ENCODE data around the gene ASIC2.

Gene ASIC2

DNA sequence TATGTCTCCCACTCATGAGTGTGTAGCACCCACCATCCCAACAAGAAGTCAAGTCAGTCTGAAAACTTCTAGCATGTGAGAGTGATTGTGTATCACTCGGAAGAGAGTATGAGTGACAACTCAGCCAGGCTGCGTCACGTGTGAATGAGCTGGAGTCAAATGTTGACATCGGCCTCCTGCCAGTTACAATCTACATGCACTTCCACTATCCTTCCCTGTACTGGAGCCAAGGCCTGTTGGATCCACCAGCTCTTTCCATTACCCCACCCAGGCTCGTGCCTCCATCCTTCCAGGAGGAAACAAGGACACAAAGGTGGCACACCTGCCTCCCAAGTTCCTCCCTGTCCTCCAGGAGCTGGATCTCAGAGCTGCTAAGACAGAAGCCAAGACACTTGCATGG, 64.5 kb downstream of the ASIC2 start:
- Histone ChIP-seq H2AFZ (ENCODE audit: low read length) (no peak overlapping the region), H3K14ac (ENCODE audit: low read length) (no peak overlapping the region), H2BK5ac (ENCODE audit: low read length) (no peak overlapping the region), H3K4me3 (ENCODE audit: low read length in 2 of 2) (no peak overlapping the region), H3K18ac (ENCODE audit: low read length) (no peak overlapping the region), H2BK15ac (ENCODE audit: low read length) (no peak overlapping the region), H3K4me2 (ENCODE audit: insufficient read depth, low read length, poor library complexity, severe bottlenecking) (no peak overlapping the region), H3K27ac (replicated peaks; ENCODE audit: low read length) (no peak overlapping the region), H3K36me3 (replicated peaks in 1 of 2; ENCODE audit: control insufficient read depth in 2 of 2, insufficient read depth in 2 of 2, low read length in 2 of 2) (no peaks in the 10 kb centered on the region), H3K4ac (ENCODE audit: low read length) (no peak overlapping the region), H4K8ac (ENCODE audit: low read depth, low read length) (no peak overlapping the region), H2BK12ac (ENCODE audit: low read length) (no peak overlapping the region), H3K9me3 (replicated peaks in 1 of 2; ENCODE audit: control insufficient read depth in 2 of 2, insufficient read depth in 1 of 2, low read depth in 1 of 2, low read length in 2 of 2) (no peaks in the 10 kb centered on the region), H4K91ac (ENCODE audit: low read depth, low read length, poor library complexity) (no peak overlapping the region), H3K9ac (ENCODE audit: low read depth, low read length, poor library complexity) (no peak overlapping the region), H2AK5ac (ENCODE audit: low read depth, low read length) (no peak overlapping the region), H3K4me1 (ENCODE audit: control insufficient read depth in 2 of 2, insufficient read depth in 1 of 2, low read depth in 1 of 2, low read length in 2 of 2) (peaks cover 0 to 2% of the 10 kb centered on the region in 2 donors), H3K23ac (ENCODE audit: low read depth, low read length, poor library complexity) (no peak overlapping the region), H3K79me1 (ENCODE audit: low read depth, low read length) (no peaks in the 10 kb centered on the region), H3K27me3 (ENCODE audit: control insufficient read depth in 3 of 3, insufficient read depth in 3 of 3, low read depth in 1 of 3, low read length in 3 of 3) (no peaks in the 10 kb centered on the region), H2BK120ac (ENCODE audit: low read depth, low read length) (no peak overlapping the region)
- DNase-seq (ENCODE audit: low spot score), result no peak
- no CpG with 5 or more reads among the region's 5 CpGs for WGBS, 2 donors (ENCODE audit: extremely low coverage in 2 of 2, insufficient read length in 2 of 2, insufficient replicate concordance in 1 of 2)

GRCh38 chr17:33227911-33228310, 65.2 kb downstream of the ASIC2 start:
- Histone ChIP-seq H2AK5ac (ENCODE audit: low read depth, low read length) (no peak overlapping the region), H3K27ac (replicated peaks; ENCODE audit: low read length) (no peak overlapping the region), H3K14ac (ENCODE audit: low read length) (no peak overlapping the region), H3K9me3 (replicated peaks in 1 of 2; ENCODE audit: control insufficient read depth in 2 of 2, insufficient read depth in 1 of 2, low read depth in 1 of 2, low read length in 2 of 2) (no peaks in the 10 kb centered on the region), H3K9ac (ENCODE audit: low read depth, low read length, poor library complexity) (no peak overlapping the region), H3K4me3 (ENCODE audit: low read length in 2 of 2) (no peak overlapping the region), H3K4me1 (ENCODE audit: control insufficient read depth in 2 of 2, insufficient read depth in 1 of 2, low read depth in 1 of 2, low read length in 2 of 2) (peaks cover 0 to 1% of the 10 kb centered on the region in 2 donors), H3K4ac (ENCODE audit: low read length) (no peak overlapping the region), H3K18ac (ENCODE audit: low read length) (no peak overlapping the region), H2BK15ac (ENCODE audit: low read length) (no peak overlapping the region), H2AFZ (ENCODE audit: low read length) (no peak overlapping the region), H4K91ac (ENCODE audit: low read depth, low read length, poor library complexity) (no peak overlapping the region), H4K8ac (ENCODE audit: low read depth, low read length) (no peak overlapping the region), H2BK5ac (ENCODE audit: low read length) (no peak overlapping the region), H2BK12ac (ENCODE audit: low read length) (no peak overlapping the region), H3K79me1 (ENCODE audit: low read depth, low read length) (no peaks in the 10 kb centered on the region), H2BK120ac (ENCODE audit: low read depth, low read length) (no peak overlapping the region), H3K4me2 (ENCODE audit: insufficient read depth, low read length, poor library complexity, severe bottlenecking) (no peak overlapping the region), H3K36me3 (replicated peaks in 1 of 2; ENCODE audit: control insufficient read depth in 2 of 2, insufficient read depth in 2 of 2, low read length in 2 of 2) (no peaks in the 10 kb centered on the region), H3K23ac (ENCODE audit: low read depth, low read length, poor library complexity) (no peak overlapping the region), H3K27me3 (ENCODE audit: control insufficient read depth in 3 of 3, insufficient read depth in 3 of 3, low read depth in 1 of 3, low read length in 3 of 3) (no peaks in the 10 kb centered on the region)
- no peak for DNase-seq (ENCODE audit: low spot score)
- no CpG with 5 or more reads among the region's 3 CpGs for WGBS, 2 donors (ENCODE audit: extremely low coverage in 2 of 2, insufficient read length in 2 of 2, insufficient replicate concordance in 1 of 2)

DNA sequence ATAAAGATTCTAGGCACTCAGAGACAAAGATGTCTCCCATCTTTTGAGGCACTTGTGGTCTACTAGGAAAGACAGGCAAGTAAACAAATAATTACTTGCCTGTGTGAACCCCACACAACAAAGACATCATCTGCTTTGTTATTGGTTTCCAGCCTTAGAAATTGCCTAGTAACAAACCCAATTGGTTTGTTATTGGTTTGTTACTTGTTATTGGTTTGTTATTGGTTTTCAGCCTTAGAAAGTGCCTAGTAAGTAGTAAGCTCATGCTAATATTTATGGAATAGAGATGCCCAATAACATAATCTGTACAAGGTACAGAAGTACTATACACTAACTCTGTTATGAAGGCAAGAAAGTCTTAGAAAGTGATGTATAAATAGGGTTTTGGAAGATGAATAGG, 67.1 kb downstream of the ASIC2 start:
- no peak overlapping the region for H2AK5ac ChIP-seq (ENCODE audit: low read depth, low read length)
- H3K79me1 ChIP-seq (ENCODE audit: low read depth, low read length), result no peaks in the 10 kb centered on the region
- no peak overlapping the region for H3K14ac ChIP-seq (ENCODE audit: low read length)
- no peaks in the 10 kb centered on the region for H3K4me1 ChIP-seq (ENCODE audit: control insufficient read depth in 2 of 2, insufficient read depth in 1 of 2, low read depth in 1 of 2, low read length in 2 of 2)
- no peak overlapping the region for H3K27ac ChIP-seq (replicated peaks; ENCODE audit: low read length)
- H4K91ac ChIP-seq (ENCODE audit: low read depth, low read length, poor library complexity), result no peak overlapping the region
- no peak overlapping the region for H2BK5ac ChIP-seq (ENCODE audit: low read length)
- no peak overlapping the region for H3K4me3 ChIP-seq (ENCODE audit: low read length in 2 of 2)
- H3K9me3 ChIP-seq (replicated peaks in 1 of 2; ENCODE audit: control insufficient read depth in 2 of 2, insufficient read depth in 1 of 2, low read depth in 1 of 2, low read length in 2 of 2), result no peaks in the 10 kb centered on the region
- DNase-seq (ENCODE audit: low spot score), result no peak
- H3K9ac ChIP-seq (ENCODE audit: low read depth, low read length, poor library complexity), result no peak overlapping the region
- H3K23ac ChIP-seq (ENCODE audit: low read depth, low read length, poor library complexity), result no peak overlapping the region
- H3K27me3 ChIP-seq (ENCODE audit: control insufficient read depth in 3 of 3, insufficient read depth in 3 of 3, low read depth in 1 of 3, low read length in 3 of 3), result no peaks in the 10 kb centered on the region
- no peak overlapping the region for H3K18ac ChIP-seq (ENCODE audit: low read length)
- no peak overlapping the region for H2BK120ac ChIP-seq (ENCODE audit: low read depth, low read length)
- H3K4ac ChIP-seq (ENCODE audit: low read length), result no peak overlapping the region
- H2BK15ac ChIP-seq (ENCODE audit: low read length), result no peak overlapping the region
- H3K4me2 ChIP-seq (ENCODE audit: insufficient read depth, low read length, poor library complexity, severe bottlenecking), result no peak overlapping the region
- no peaks in the 10 kb centered on the region for H3K36me3 ChIP-seq (replicated peaks in 1 of 2; ENCODE audit: control insufficient read depth in 2 of 2, insufficient read depth in 2 of 2, low read length in 2 of 2)
- no peak overlapping the region for H4K8ac ChIP-seq (ENCODE audit: low read depth, low read length)
- no peak overlapping the region for H2AFZ ChIP-seq (ENCODE audit: low read length)
- H2BK12ac ChIP-seq (ENCODE audit: low read length), result no peak overlapping the region

- no CpG with 5 or more reads among the region's 1 CpG for WGBS, 2 donors (ENCODE audit: extremely low coverage in 2 of 2, insufficient read length in 2 of 2, insufficient replicate concordance in 1 of 2)
- no peaks in the 10 kb centered on the region for H3K9me3 ChIP-seq (replicated peaks in 1 of 2; ENCODE audit: control insufficient read depth in 2 of 2, insufficient read depth in 1 of 2, low read depth in 1 of 2, low read length in 2 of 2)
Measured at GRCh38 chr17:33225509-33225908, 67.6 kb downstream of the ASIC2 start.

More at GRCh38 chr17:33225509-33225908, 67.6 kb downstream of the ASIC2 start:
- H2BK5ac ChIP-seq (ENCODE audit: low read length), result no peak overlapping the region
- H4K8ac ChIP-seq (ENCODE audit: low read depth, low read length), result no peak overlapping the region
- no peaks in the 10 kb centered on the region for H3K27me3 ChIP-seq (ENCODE audit: control insufficient read depth in 3 of 3, insufficient read depth in 3 of 3, low read depth in 1 of 3, low read length in 3 of 3)
- no peak overlapping the region for H3K18ac ChIP-seq (ENCODE audit: low read length)
- no peak overlapping the region for H3K4me3 ChIP-seq (ENCODE audit: low read length in 2 of 2)
- no peak overlapping the region for H4K91ac ChIP-seq (ENCODE audit: low read depth, low read length, poor library complexity)
- H2BK12ac ChIP-seq (ENCODE audit: low read length), result no peak overlapping the region
- H3K36me3 ChIP-seq (replicated peaks in 1 of 2; ENCODE audit: control insufficient read depth in 2 of 2, insufficient read depth in 2 of 2, low read length in 2 of 2), result no peaks in the 10 kb centered on the region
- no peak overlapping the region for H2BK120ac ChIP-seq (ENCODE audit: low read depth, low read length)
- no peaks in the 10 kb centered on the region for H3K79me1 ChIP-seq (ENCODE audit: low read depth, low read length)
- no peak for DNase-seq (ENCODE audit: low spot score)
- H3K4me2 ChIP-seq (ENCODE audit: insufficient read depth, low read length, poor library complexity, severe bottlenecking), result no peak overlapping the region
- no peak overlapping the region for H3K4ac ChIP-seq (ENCODE audit: low read length)
- no peak overlapping the region for H2BK15ac ChIP-seq (ENCODE audit: low read length)
- H3K27ac ChIP-seq (replicated peaks; ENCODE audit: low read length), result no peak overlapping the region
- no peak overlapping the region for H3K23ac ChIP-seq (ENCODE audit: low read depth, low read length, poor library complexity)
- no peaks in the 10 kb centered on the region for H3K4me1 ChIP-seq (ENCODE audit: control insufficient read depth in 2 of 2, insufficient read depth in 1 of 2, low read depth in 1 of 2, low read length in 2 of 2)
- H2AK5ac ChIP-seq (ENCODE audit: low read depth, low read length), result no peak overlapping the region
- no peak overlapping the region for H2AFZ ChIP-seq (ENCODE audit: low read length)
- H3K14ac ChIP-seq (ENCODE audit: low read length), result no peak overlapping the region
- no peak overlapping the region for H3K9ac ChIP-seq (ENCODE audit: low read depth, low read length, poor library complexity)

All from neuronal stem cell (in vitro differentiated cells).